Gastroesophageal sphincter (tissue), 3 donors: Measurements from ENCODE around the gene SAC3D1.

Experiments used
- POLR2AphosphoS5 ChIP-seq: sonication (generic); formaldehyde crosslinking; IDR thresholded peaks from one replicate; pipeline ENCODE4 v1.6.1; 2017; ENCODE audit warnings: antibody characterized with exemption
- TF ChIP-seq, protein P1 (sequence below), 4 experiments: fragments of 200-600 bp in 2 of 4; fragments of 450-650 bp in 2 of 4; sonication (generic) in 1 of 4; IDR thresholded peaks; one replicate each; pipeline ENCODE4 v1.5.1; 2017 to 2019; ENCODE audit warnings: antibody characterized with exemption in 4 of 4, mild to moderate bottlenecking in 2 of 4, moderate library complexity in 2 of 4

DNA sequence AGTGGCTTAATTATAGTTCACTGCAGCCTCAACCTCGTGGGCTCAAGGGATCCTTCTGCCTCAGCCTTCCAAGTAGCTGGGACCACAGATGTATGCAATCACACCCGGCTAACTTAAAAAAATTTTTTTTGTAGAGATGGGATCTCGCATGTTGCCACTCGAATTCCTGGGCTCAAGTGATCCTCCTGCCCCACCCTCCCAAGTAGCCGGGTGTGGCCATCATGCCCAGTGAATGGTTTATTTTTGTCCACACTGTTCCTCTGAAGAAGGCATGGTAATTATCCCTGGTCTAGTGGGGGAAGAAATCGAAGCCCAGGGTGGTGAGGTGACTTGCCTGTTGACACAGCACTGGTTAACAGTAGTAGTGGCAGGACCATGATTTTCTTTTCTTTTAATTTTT lies 1.9 kb downstream of the SAC3D1 start:
- TF ChIP-seq POLR2AphosphoS5, result no peak
- TF ChIP-seq, protein P1, sequence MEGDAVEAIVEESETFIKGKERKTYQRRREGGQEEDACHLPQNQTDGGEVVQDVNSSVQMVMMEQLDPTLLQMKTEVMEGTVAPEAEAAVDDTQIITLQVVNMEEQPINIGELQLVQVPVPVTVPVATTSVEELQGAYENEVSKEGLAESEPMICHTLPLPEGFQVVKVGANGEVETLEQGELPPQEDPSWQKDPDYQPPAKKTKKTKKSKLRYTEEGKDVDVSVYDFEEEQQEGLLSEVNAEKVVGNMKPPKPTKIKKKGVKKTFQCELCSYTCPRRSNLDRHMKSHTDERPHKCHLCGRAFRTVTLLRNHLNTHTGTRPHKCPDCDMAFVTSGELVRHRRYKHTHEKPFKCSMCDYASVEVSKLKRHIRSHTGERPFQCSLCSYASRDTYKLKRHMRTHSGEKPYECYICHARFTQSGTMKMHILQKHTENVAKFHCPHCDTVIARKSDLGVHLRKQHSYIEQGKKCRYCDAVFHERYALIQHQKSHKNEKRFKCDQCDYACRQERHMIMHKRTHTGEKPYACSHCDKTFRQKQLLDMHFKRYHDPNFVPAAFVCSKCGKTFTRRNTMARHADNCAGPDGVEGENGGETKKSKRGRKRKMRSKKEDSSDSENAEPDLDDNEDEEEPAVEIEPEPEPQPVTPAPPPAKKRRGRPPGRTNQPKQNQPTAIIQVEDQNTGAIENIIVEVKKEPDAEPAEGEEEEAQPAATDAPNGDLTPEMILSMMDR (IDR thresholded peaks at IDR 0.05), result no peak
